A673 (cell line): ENCODE results near the gene CAMK1D. TPM values are rescaled to one million over a fixed set of nuclear protein-coding genes. Genes with fewer than 3 reads are reported as not detected.

Experiments
- BruUV-seq: library from RNA; stranded (reverse); fragments of 400-500 nt; replicated peaks from 2 replicates; lab custom pipeline; 2021; lab: Mats Ljungman, UMichigan
- CTCF ChIA-PET: fragments of 300-600 bp; sonication (Branson Sonifier 250); formaldehyde crosslinking; loops from one replicate; lab custom pipeline; 2022; ENCODE audit warnings: antibody characterized with exemption; lab: Charles Lee
- POLR2A ChIA-PET: fragments of 300-600 bp; sonication (Branson Sonifier 250); formaldehyde crosslinking; loops from one replicate; lab custom pipeline; 2022; ENCODE audit warnings: antibody characterized with exemption; ENCODE audit not compliant: low non-redundant PET; lab: Charles Lee
- DNase-seq: peaks from one replicate; pipeline ENCODE4 v3.0.0-alpha.2; 2015; ENCODE audit warnings: low spot score
- H3K27ac ChIP-seq: fragments of 200-600 bp; sonication (generic); 2 replicates; pipeline ENCODE4 v1.5.1; 2016; ENCODE audit warnings: mixed run types, low read depth, mild to moderate bottlenecking, mixed read lengths, antibody characterized with exemption, low read length; ENCODE audit not compliant: poor library complexity, severe bottlenecking
- H3K27me3 ChIP-seq: fragments of 200-600 bp; sonication (generic); replicated peaks from 2 replicates; pipeline ENCODE4 v1.6.1; 2017; ENCODE audit warnings: mixed run types, low read depth, mild to moderate bottlenecking, mixed read lengths, antibody characterized with exemption, low read length; ENCODE audit not compliant: insufficient read depth, poor library complexity
- H3K36me3 ChIP-seq: fragments of 200-600 bp; sonication (generic); 2 replicates; pipeline ENCODE4 v1.6.1; 2016; ENCODE audit warnings: mixed run types, mild to moderate bottlenecking, mixed read lengths, antibody characterized with exemption, low read length; ENCODE audit not compliant: insufficient read depth, poor library complexity, severe bottlenecking
- H3K4me1 ChIP-seq: fragments of 200-600 bp; sonication (generic); 2 replicates; pipeline ENCODE4 v1.6.1; 2017; ENCODE audit warnings: mixed run types, mild to moderate bottlenecking, mixed read lengths, antibody characterized with exemption, low read length; ENCODE audit not compliant: insufficient read depth, poor library complexity, severe bottlenecking
- H3K4me3 ChIP-seq: fragments of 200-600 bp; sonication (generic); 2 replicates; pipeline ENCODE4 v1.5.1; 2016; ENCODE audit warnings: low read depth, mixed run types, mild to moderate bottlenecking, mixed read lengths, low read length; ENCODE audit not compliant: poor library complexity, severe bottlenecking
- H3K9me3 ChIP-seq: fragments of 200-600 bp; sonication (generic); 2 replicates; pipeline ENCODE4 v1.6.1; 2016; ENCODE audit warnings: mixed run types, low read depth, mild to moderate bottlenecking, mixed read lengths, antibody characterized with exemption, low read length; ENCODE audit not compliant: poor library complexity, severe bottlenecking
- EZH2 ChIP-seq: fragments of 200-600 bp; sonication (generic); IDR thresholded peaks from 2 replicates; pipeline ENCODE4 v1.6.1; 2017; ENCODE audit warnings: borderline replicate concordance, low read depth, mild to moderate bottlenecking, mixed read lengths, antibody characterized with exemption, low read length; ENCODE audit not compliant: poor library complexity, severe bottlenecking
- intact Hi-C: fragments of 100-400 bp; cut with micrococcal nuclease; formaldehyde crosslinking; loops from one replicate; pipeline ENCODE4 v1.10.0; 2022; ENCODE audit not compliant: unreplicated experiment
- total RNA-seq: library from RNA; stranded (reverse); gene quantifications from 2 replicates; pipeline ENCODE4 v1.2.3, GENCODE V29; 2021
- TF ChIP-seq, protein P1 (sequence below): fragments of 300-800, 200-600 bp; sonication (generic); conservative IDR thresholded peaks from 2 replicates; pipeline ENCODE4 v1.5.1; 2017; ENCODE audit warnings: low read depth, mild to moderate bottlenecking, antibody characterized with exemption, low read length, moderate library complexity, mixed read lengths

Gene CAMK1D
- total RNA-seq, 1 experiment from 2014 or later, result 23.7 TPM

GRCh38 chr10:12685261-12686058, 336.1 kb downstream of the CAMK1D start:
- Histone ChIP-seq H3K27me3 (no peaks in the 10 kb centered on the region), H3K27ac (no peak overlapping the region), H3K4me1 (no peaks in the 10 kb centered on the region), H3K9me3 (no peaks in the 10 kb centered on the region), H3K36me3 (no peaks in the 10 kb centered on the region), H3K4me3 (no peak overlapping the region)
- TF ChIP-seq EZH2, result no peak
- TF ChIP-seq, protein P1, sequence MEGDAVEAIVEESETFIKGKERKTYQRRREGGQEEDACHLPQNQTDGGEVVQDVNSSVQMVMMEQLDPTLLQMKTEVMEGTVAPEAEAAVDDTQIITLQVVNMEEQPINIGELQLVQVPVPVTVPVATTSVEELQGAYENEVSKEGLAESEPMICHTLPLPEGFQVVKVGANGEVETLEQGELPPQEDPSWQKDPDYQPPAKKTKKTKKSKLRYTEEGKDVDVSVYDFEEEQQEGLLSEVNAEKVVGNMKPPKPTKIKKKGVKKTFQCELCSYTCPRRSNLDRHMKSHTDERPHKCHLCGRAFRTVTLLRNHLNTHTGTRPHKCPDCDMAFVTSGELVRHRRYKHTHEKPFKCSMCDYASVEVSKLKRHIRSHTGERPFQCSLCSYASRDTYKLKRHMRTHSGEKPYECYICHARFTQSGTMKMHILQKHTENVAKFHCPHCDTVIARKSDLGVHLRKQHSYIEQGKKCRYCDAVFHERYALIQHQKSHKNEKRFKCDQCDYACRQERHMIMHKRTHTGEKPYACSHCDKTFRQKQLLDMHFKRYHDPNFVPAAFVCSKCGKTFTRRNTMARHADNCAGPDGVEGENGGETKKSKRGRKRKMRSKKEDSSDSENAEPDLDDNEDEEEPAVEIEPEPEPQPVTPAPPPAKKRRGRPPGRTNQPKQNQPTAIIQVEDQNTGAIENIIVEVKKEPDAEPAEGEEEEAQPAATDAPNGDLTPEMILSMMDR, result no peak
- POLR2A ChIA-PET, result no interaction called here
- CTCF ChIA-PET, result no interaction called here
- DNase-seq, result no peak
- intact Hi-C loops, result no loop called here
- BruUV-seq, result no TSS peak

- POLR2A ChIA-PET, result no interaction called here
- no TSS peak for BruUV-seq
- Histone ChIP-seq H3K36me3 (no peaks in the 10 kb centered on the region), H3K27ac (no peak overlapping the region), H3K4me1 (no peaks in the 10 kb centered on the region), H3K27me3 (no peaks in the 10 kb centered on the region), H3K4me3 (no peak overlapping the region), H3K9me3 (no peaks in the 10 kb centered on the region)
- no peak for DNase-seq
- intact Hi-C loops, result no loop called here
- CTCF ChIA-PET, result no interaction called here
- TF ChIP-seq EZH2, result no peak
- TF ChIP-seq, protein P1, result no peak
Observed at GRCh38 chr10:12687996-12688395, 338.6 kb downstream of the CAMK1D start.

DNA sequence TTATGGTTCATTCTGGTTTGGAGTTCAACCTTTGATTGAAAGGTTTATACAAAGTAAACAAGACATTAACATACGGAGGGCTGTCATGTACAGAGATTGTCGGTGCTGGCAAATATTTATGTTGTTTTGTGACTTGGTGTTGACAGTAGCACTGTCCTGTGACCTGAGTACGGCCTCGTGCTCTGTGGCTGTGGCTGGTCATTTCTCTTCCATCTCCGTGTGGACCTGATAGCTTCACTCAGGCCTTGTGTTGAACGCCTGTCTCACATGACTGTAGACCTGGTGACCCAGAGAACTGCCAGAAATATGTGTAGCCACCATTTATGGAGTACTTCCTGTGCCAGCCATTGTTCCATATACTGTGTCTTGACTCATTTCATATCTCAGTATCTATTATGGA, 340.5 kb downstream of the CAMK1D start:
- no TSS peak for BruUV-seq
- TF ChIP-seq, protein P1, result no peak
- TF ChIP-seq EZH2, result no peak
- H3K27ac ChIP-seq, result no peak overlapping the region
- ChIA-PET CTCF (no interaction called here), POLR2A (no interaction called here)
- no peak for DNase-seq
- H3K27me3 ChIP-seq, result no peaks in the 10 kb centered on the region
- H3K9me3 ChIP-seq, result no peaks in the 10 kb centered on the region
- H3K4me3 ChIP-seq, result no peak overlapping the region
- H3K4me1 ChIP-seq, result no peaks in the 10 kb centered on the region
- intact Hi-C loops, result no loop called here
- H3K36me3 ChIP-seq, result no peaks in the 10 kb centered on the region
